ENCODE data around the gene FHIT. TPM values are rescaled to one million over a fixed set of nuclear protein-coding genes. Genes with fewer than 3 reads are reported as not detected.

The FHIT gene
- total RNA-seq, 1 donor, result 16.9 TPM

DNA sequence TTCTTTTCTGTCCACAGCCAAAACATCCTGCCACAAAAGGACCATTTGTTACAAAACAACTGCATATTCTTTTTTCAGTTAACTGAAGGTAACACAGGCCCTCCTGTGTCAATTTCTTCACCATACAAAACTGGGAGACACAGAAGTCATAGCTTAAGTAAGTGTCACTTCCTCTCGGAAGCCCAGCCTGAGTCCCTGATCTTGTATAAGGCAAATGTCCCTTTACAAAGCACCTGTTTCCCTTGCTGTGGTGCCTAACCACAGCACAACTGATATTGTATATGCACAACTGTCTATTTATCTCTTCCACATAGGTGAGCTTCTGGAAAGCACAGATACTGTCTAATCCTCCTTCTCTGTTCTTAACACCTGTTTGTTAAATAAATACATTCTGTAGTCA is 293.7 kb downstream of the FHIT start:
- Histone ChIP-seq H3K4me1 (ENCODE audit: insufficient read depth, low read length) (no peaks in the 10 kb centered on the region), H3K9me3 (ENCODE audit: low read depth, low read length) (peaks cover 14% of the 10 kb centered on the region), H3K4me3 (ENCODE audit: low read length) (no peak overlapping the region), H3K27me3 (ENCODE audit: insufficient read depth, low read length) (no peaks in the 10 kb centered on the region)

DNA sequence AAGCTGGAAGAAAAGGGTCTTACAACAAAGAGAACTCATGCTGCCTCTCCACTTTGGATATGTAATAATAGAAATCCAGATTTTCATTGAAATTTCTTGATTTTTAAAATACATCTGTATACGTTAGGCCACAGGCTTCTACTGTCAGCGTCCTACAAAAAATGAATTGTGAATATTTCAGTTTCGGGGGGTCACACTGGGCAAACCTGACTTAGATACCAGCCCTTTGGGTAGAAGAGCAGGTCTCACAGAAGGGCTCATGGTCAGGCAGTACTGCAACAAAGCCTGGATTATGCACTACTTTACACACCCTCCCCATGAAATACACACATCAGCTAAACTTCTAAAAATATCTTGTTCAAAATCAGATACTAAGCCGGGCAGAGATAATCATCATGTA is 294.5 kb downstream of the FHIT start:
- no peak overlapping the region for H3K4me3 ChIP-seq (ENCODE audit: low read length)
- no peaks in the 10 kb centered on the region for H3K27me3 ChIP-seq (ENCODE audit: insufficient read depth, low read length)
- no peaks in the 10 kb centered on the region for H3K4me1 ChIP-seq (ENCODE audit: insufficient read depth, low read length)
- H3K9me3 ChIP-seq (ENCODE audit: low read depth, low read length), result peaks cover 14% of the 10 kb centered on the region

DNA sequence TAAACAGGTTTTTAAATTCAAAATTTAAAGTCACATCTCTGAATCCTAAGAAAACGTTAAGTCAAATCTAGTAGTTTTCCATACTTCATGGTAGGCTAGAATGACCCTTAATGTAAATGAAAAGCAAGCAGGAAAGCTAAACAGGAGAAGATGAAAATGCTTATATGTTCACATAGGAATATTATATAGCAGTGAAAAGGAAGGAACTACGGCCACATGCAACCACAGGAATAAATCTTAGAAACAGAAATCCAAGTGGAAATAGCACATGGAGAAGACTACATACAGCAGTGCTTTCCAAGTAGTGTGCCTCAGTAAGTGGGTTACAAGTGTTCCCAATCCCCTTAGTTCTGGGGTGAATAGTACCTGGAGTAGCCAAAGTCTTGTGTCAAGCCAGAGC is 296.2 kb downstream of the FHIT start:
- Histone ChIP-seq H3K27me3 (ENCODE audit: insufficient read depth, low read length) (no peaks in the 10 kb centered on the region), H3K4me3 (ENCODE audit: low read length) (no peak overlapping the region), H3K4me1 (ENCODE audit: insufficient read depth, low read length) (no peaks in the 10 kb centered on the region), H3K9me3 (ENCODE audit: low read depth, low read length) (peaks cover 14% of the 10 kb centered on the region)

DNA sequence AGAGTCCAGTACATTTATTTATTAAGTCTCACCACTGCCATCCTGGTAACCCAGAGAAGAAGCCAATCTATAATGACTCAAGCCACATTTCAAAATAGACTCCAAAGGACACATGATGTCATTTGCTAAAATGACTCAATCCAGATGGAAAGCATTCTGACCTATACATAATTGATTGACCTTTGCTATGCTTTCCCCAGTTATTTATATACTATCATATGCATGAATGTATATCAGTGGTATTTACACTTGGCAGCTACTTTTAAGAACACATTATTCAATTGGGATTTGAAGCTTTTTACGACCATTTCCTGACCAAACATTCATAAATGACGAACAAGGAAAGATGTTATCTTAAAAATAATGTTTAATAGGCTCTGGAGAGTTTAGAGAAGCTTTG is 297.2 kb downstream of the FHIT start:
- Histone ChIP-seq H3K9me3 (ENCODE audit: low read depth, low read length) (peaks cover 14% of the 10 kb centered on the region), H3K27me3 (ENCODE audit: insufficient read depth, low read length) (no peaks in the 10 kb centered on the region), H3K4me3 (ENCODE audit: low read length) (no peak overlapping the region), H3K4me1 (ENCODE audit: insufficient read depth, low read length) (no peaks in the 10 kb centered on the region)

DNA sequence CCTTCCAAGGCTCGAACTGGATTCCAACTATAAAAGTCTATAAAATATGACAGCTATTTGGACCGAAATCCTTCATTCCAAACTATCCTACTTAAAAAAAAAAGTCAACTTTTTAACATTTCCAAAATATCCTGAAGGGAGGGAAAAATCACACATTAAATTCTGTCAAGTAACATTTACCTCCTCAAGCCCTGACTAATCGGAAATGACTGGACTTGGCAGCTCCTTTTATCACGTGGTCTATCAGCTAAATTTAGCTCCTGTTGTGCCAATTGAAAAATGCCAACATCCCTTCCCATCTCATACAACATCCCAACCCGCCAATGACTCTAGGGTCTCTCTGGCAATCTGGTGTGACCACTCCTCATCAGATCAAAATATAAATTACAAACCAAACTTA is 297.9 kb downstream of the FHIT start:
- H3K4me3 ChIP-seq (ENCODE audit: low read length), result no peak overlapping the region
- H3K27me3 ChIP-seq (ENCODE audit: insufficient read depth, low read length), result no peaks in the 10 kb centered on the region
- H3K4me1 ChIP-seq (ENCODE audit: insufficient read depth, low read length), result no peaks in the 10 kb centered on the region
- H3K9me3 ChIP-seq (ENCODE audit: low read depth, low read length), result peaks cover 14% of the 10 kb centered on the region

DNA sequence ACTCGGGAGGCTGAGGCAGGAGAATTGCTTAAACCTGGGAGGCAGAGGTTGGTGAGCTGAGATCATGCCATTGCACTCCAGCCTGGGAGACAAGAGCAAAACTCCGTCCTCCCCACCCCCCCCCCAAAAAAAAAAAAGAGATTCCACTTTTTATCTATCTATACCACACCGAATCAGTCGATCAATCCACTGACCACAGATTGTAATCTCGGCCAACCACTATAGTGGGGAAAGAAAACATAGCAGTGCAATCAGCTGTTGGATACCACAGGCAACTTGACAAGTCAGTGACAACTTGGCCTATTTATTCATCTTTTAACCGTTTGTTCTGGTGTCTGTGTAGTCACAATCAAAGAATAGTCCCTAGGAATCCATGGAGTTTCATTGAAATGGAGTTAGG is 299.2 kb downstream of the FHIT start:
- Histone ChIP-seq H3K27me3 (ENCODE audit: insufficient read depth, low read length) (no peaks in the 10 kb centered on the region), H3K9me3 (ENCODE audit: low read depth, low read length) (peaks cover 14% of the 10 kb centered on the region), H3K4me3 (ENCODE audit: low read length) (no peak overlapping the region)

DNA sequence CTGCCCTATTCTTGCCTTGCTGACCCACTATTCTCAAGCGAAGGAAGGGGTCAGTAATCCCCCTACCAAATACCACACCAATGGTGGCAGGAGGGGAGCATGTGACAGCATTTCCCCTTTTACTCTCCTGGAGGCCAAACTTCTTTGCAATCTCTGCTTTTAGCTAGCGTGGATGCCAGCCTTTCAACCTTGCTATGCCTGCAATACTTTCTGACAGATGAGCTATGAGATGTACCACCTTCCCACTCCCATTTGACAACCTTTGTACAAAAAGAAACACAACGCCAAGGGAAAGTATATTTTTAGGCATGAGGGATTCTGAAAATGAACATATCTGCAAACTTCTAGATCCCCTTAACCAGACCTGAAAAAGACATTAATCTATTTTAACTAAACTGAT is 302.1 kb downstream of the FHIT start:
- Histone ChIP-seq H3K27me3 (ENCODE audit: insufficient read depth, low read length) (no peaks in the 10 kb centered on the region), H3K4me1 (ENCODE audit: insufficient read depth, low read length) (no peaks in the 10 kb centered on the region), H3K4me3 (ENCODE audit: low read length) (no peak overlapping the region), H3K9me3 (ENCODE audit: low read depth, low read length) (no peaks in the 10 kb centered on the region)

More for the DNA sequence above, 299.2 kb downstream of the FHIT start:
- no peaks in the 10 kb centered on the region for H3K4me1 ChIP-seq (ENCODE audit: insufficient read depth, low read length)

DNA sequence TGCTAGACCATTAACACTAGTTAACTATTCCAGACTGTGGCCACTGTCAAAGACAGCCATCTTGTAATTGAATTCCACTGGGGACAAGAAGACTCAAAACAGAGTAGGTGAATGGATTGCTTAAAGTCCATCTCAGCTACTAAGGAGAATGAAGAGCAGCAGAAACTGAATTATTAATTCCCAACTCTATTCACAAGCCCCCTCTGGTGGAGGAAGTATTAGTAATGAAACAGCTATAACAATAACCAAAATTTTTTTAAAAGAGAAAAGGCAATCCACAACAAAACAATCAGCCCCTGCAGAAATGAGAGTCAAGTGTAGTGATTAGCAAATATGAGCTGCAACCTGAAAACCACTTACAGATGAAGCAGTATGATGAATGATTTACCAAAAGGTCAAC is 302.8 kb downstream of the FHIT start:
- Histone ChIP-seq H3K4me3 (ENCODE audit: low read length) (no peak overlapping the region), H3K27me3 (ENCODE audit: insufficient read depth, low read length) (no peaks in the 10 kb centered on the region), H3K4me1 (ENCODE audit: insufficient read depth, low read length) (no peaks in the 10 kb centered on the region), H3K9me3 (ENCODE audit: low read depth, low read length) (no peaks in the 10 kb centered on the region)

DNA sequence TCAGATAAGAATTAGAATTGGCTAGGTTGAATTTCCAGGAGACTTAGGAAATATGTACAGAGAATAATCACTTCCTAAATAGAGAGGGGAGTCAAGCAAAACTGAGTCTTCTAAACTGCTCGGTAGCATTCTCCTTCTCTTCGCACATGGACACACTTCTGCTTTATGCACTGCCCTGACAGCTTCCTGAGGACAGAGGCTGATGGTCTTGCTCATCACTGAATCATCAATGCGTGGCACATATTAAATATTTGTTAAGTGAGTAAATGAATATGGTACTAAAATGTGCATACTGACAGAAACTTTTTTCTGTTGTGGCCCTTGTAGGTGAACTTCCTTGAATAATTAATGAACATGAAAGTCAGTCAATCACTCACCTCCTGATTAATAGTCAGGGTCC is 315.5 kb downstream of the FHIT start:
- Histone ChIP-seq H3K4me3 (ENCODE audit: low read length) (no peak overlapping the region), H3K27me3 (ENCODE audit: insufficient read depth, low read length) (no peaks in the 10 kb centered on the region), H3K9me3 (ENCODE audit: low read depth, low read length) (no peaks in the 10 kb centered on the region), H3K4me1 (ENCODE audit: insufficient read depth, low read length) (no peaks in the 10 kb centered on the region)

DNA sequence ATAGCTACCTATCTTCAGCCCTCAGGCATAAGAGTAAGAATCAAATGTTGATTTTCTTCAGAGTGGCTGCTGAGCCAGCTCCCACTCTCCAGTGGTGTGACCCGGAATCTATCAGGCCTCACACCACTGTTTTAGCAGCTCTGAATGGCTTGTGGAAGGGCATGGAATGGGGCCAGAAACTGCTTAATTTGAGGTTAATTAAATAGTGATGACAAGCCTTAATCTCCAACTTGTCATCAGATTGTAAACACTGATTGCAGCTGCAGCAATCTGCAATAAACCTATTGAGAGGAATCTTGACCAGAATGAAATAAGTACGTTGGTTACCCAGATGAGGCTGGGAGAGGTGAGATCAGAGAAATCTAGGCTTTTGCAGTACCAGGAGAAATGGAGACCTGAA is 317.4 kb downstream of the FHIT start:
- no peaks in the 10 kb centered on the region for H3K27me3 ChIP-seq (ENCODE audit: insufficient read depth, low read length)
- no peak overlapping the region for H3K4me3 ChIP-seq (ENCODE audit: low read length)
- no peaks in the 10 kb centered on the region for H3K9me3 ChIP-seq (ENCODE audit: low read depth, low read length)
- no peaks in the 10 kb centered on the region for H3K4me1 ChIP-seq (ENCODE audit: insufficient read depth, low read length)

DNA sequence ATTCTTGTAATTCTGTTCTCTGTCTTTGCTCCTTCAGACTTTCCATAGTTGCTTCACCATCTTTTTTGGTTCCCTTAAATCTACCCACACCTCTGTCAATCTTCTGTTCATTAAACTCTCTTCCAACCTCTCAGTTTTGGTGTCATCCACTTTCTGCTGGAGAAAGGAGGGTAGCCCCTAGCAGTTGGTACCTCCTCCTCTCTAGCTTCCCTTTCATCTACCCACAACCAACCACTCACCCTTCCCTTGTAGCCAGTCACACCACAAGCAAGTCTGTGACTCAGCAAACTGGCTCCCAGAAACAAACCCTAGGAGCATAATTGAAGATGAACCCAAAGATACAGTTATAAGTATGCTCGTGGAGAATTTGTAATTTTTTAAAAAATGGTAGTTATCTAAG is 318.6 kb downstream of the FHIT start:
- no peaks in the 10 kb centered on the region for H3K9me3 ChIP-seq (ENCODE audit: low read depth, low read length)

DNA sequence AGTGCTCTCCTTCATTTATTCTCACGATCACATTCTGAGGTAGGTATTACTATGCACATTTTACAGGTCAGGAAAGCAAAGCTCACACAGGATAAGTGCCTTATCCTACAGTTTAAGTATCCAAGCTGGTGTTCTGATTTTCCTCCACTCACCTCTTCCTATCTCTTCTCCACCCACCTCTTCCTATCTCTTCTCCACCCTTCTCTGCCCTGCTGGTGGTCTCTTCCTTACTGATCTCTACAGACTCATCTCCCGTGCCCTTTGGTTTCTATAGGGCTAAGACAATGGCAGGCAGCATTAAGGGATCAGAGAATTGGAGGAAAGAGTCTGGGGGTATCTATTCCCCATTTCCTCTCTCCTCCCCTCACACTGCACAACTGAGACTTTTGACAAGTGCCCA is 319.1 kb downstream of the FHIT start:
- Histone ChIP-seq H3K9me3 (ENCODE audit: low read depth, low read length) (no peaks in the 10 kb centered on the region), H3K27me3 (ENCODE audit: insufficient read depth, low read length) (no peaks in the 10 kb centered on the region), H3K4me1 (ENCODE audit: insufficient read depth, low read length) (no peaks in the 10 kb centered on the region), H3K4me3 (ENCODE audit: low read length) (no peak overlapping the region)

More for the DNA sequence above, 318.6 kb downstream of the FHIT start:
- H3K27me3 ChIP-seq (ENCODE audit: insufficient read depth, low read length), result no peaks in the 10 kb centered on the region
- H3K4me1 ChIP-seq (ENCODE audit: insufficient read depth, low read length), result no peaks in the 10 kb centered on the region
- H3K4me3 ChIP-seq (ENCODE audit: low read length), result no peak overlapping the region

DNA sequence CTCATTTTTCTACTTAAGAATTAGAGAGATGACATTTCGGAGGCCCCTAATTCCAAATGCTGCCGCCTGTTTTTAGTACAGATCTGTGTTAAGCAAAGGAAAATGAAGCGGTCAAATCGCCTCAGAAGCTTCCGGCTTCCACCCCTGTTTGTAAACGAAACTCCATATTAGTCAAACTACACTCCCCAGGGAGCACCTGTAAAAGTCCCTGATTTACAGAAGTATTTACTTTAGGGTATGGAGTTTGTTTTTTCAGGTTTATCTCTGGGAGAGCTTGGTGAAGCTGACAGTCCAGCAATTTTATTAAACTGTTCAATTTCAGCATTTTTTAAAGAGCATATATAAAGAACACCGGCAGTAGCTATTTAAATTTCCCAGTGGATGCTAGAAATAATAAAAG is 319.8 kb downstream of the FHIT start:
- H3K9me3 ChIP-seq (ENCODE audit: low read depth, low read length), result no peaks in the 10 kb centered on the region
- no peak overlapping the region for H3K4me3 ChIP-seq (ENCODE audit: low read length)
- no peaks in the 10 kb centered on the region for H3K27me3 ChIP-seq (ENCODE audit: insufficient read depth, low read length)
- no peaks in the 10 kb centered on the region for H3K4me1 ChIP-seq (ENCODE audit: insufficient read depth, low read length)

DNA sequence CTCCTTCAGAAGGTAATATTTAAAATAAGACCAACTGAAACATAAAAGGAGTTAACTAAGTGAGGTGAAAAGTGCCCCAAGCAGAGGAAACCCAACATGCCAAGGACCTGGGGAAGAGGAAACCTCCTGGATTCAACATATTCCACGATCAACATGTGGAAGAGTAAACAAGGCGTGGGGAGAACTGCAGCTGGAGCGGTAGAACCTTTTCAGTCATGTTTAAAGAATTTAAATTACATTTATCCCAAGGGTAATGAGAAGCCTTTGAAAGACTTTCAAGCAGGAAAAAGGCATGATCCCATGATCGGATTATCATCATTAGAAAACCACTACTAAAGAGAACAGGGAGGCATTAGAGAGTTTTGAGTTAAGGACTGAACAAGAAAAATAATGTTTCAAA is 330.7 kb downstream of the FHIT start:
- no peaks in the 10 kb centered on the region for H3K9me3 ChIP-seq (ENCODE audit: low read depth, low read length)
- no peaks in the 10 kb centered on the region for H3K27me3 ChIP-seq (ENCODE audit: insufficient read depth, low read length)
- H3K4me1 ChIP-seq (ENCODE audit: insufficient read depth, low read length), result no peaks in the 10 kb centered on the region
- no peak overlapping the region for H3K4me3 ChIP-seq (ENCODE audit: low read length)

DNA sequence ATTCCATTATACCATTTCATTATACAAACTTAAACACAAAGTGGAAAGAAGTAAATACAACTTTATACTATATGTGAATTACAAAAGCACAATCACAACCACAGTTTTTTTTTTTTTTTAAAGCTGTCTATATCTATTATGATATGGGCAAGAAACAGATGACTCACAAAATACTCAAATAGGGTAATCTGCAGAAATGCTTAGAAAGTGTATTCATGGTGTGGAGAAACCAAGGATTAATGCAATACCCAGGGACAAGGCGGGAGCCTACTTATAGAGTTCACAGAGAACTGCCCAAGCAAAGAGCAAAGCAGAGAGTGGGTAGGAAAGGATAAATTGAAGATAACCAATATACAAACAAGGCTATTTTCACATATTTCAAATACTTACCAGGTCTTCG is 332.0 kb downstream of the FHIT start:
- no peaks in the 10 kb centered on the region for H3K27me3 ChIP-seq (ENCODE audit: insufficient read depth, low read length)
- no peak overlapping the region for H3K4me3 ChIP-seq (ENCODE audit: low read length)
- H3K9me3 ChIP-seq (ENCODE audit: low read depth, low read length), result no peaks in the 10 kb centered on the region
- no peaks in the 10 kb centered on the region for H3K4me1 ChIP-seq (ENCODE audit: insufficient read depth, low read length)

DNA sequence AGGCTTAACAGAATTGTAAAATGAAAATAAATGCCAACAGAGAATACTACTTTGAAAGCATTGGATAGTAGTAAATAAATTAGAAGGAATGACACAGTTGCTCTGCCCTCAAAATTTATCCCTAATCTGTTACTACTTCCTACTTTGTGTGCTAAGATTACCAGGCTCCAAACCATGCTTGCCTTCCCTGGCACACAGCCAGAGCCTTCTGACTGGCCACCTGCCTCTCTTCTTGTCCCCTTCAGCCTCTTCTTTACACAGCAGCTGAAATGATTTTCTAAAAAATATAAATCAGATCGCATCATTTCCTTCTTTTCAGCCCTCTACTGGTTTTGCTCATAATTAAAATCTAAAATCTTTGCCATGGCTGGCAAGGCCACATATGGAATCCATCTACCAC is 334.1 kb downstream of the FHIT start:
- no peaks in the 10 kb centered on the region for H3K9me3 ChIP-seq (ENCODE audit: low read depth, low read length)
- H3K27me3 ChIP-seq (ENCODE audit: insufficient read depth, low read length), result no peaks in the 10 kb centered on the region
- no peaks in the 10 kb centered on the region for H3K4me1 ChIP-seq (ENCODE audit: insufficient read depth, low read length)
- H3K4me3 ChIP-seq (ENCODE audit: low read length), result no peak overlapping the region

DNA sequence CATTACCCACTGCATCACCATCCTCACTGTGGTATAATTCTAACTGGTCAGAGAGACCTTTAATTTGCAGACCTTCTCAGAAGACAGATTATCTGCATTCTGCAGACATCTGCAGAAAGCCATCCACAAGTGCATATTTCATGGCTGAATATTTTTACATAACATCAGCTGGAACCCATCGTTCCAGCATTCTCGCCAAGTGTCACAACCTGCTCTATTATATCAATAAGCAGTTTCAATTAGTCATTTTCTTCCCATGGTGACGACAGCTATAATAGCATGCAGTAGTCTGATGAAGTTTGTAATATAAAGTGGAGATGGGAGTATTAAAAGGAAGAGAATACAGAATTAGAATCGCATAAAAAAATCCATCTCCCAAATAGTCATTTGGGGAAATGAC is 334.7 kb downstream of the FHIT start:
- H3K9me3 ChIP-seq (ENCODE audit: low read depth, low read length), result no peaks in the 10 kb centered on the region
- H3K4me3 ChIP-seq (ENCODE audit: low read length), result no peak overlapping the region
- H3K27me3 ChIP-seq (ENCODE audit: insufficient read depth, low read length), result no peaks in the 10 kb centered on the region
- no peaks in the 10 kb centered on the region for H3K4me1 ChIP-seq (ENCODE audit: insufficient read depth, low read length)

All from mononuclear cell (primary cell).